Adrenal gland (tissue), 12 donors: ENCODE results near the gene SLC1A6. TPM values are rescaled to one million over a fixed set of nuclear protein-coding genes. Genes with fewer than 3 reads are reported as not detected.

Experiments
- DNase-seq, 7 donors: peaks; one replicate each; pipeline ENCODE4 v3.0.0-alpha.2; 2019 to 2020
- H3K27ac ChIP-seq, 5 donors: fragments of 200-600 bp; sonication (generic) in 4 of 5; 1 replicate in 3 of 5; 2 replicates in 2 of 5; pipeline versions ENCODE4 v1.5.1 to v1.8.0; 2016 to 2020; ENCODE audit warnings: mild to moderate bottlenecking in 1 of 5
- H3K27me3 ChIP-seq: fragments of 200-600 bp; 2 replicates; pipeline ENCODE4 v1.8.0; 2021
- H3K36me3 ChIP-seq, 2 donors: fragments of 200-600 bp; replicated peaks in 1 of 2; 1 replicate in 1 of 2; 2 replicates in 1 of 2; pipeline versions ENCODE4 v1.5.1 to v1.8.0; 2018 to 2022
- H3K4me1 ChIP-seq, 2 donors: fragments of 200-600 bp; replicated peaks in 1 of 2; 1 replicate in 1 of 2; 2 replicates in 1 of 2; pipeline versions ENCODE4 v1.5.1 to v1.8.0; 2018 to 2021
- H3K4me3 ChIP-seq, 4 donors: fragments of 200-600 bp; sonication (generic) in 3 of 4; one replicate each; pipeline ENCODE4 v1.5.1; 2016 to 2018
- H3K9me3 ChIP-seq, 3 donors: fragments of 200-600 bp; sonication (generic) in 1 of 3; replicated peaks in 1 of 3; 1 replicate in 2 of 3; 2 replicates in 1 of 3; pipeline versions ENCODE4 v1.5.1 to v1.8.0; 2016 to 2021
- POLR2A ChIP-seq, 2 donors: fragments of 450-650 bp; IDR thresholded peaks; one replicate each; pipeline ENCODE4 v1.6.1; 2017; ENCODE audit warnings: antibody characterized with exemption in 2 of 2, mild to moderate bottlenecking in 2 of 2, moderate library complexity in 1 of 2
- WGBS, 4 donors: extraction: QIAGEN DNeasy Blood & Tissue Kit in 2 of 4; methylation state at CpG; one replicate each; pipeline versions ENCODE4 v1.1.5 to v1.1.7; 2013 to 2017; 5-methylcytosine and 5-hydroxymethylcytosine counted together
- intact Hi-C, 2 donors: fragments of 100-400 bp; cut with DNase I; formaldehyde crosslinking; loops; one replicate each; pipeline versions ENCODE4 v1.14.1 to v1.15.0; 2022 to 2023
- polyA plus RNA-seq, 3 donors: library from polyadenylated mRNA; stranded (reverse); fragments of 200-250 nt in 2 of 3; fragments of 350-450 nt in 1 of 3; fragmentation: Illumina TruSeq in 1 of 3; extraction: RNeasy Lipid Tissue Mini Kit (QIAGEN cat#74804) in 1 of 3; gene quantifications; one replicate each; pipeline ENCODE4 v1.2.3, GENCODE V29; 2013 to 2014
- total RNA-seq, 9 donors: library from RNA; depleted of rRNA in 4 of 9; stranded (reverse); fragments of >200 nt in 4 of 9; fragments of 120-200 nt in 1 of 9; fragmentation: NEBNext Ultra II Directional in 1 of 9; extraction: Animal tissue kit (Norgen Biotek cat#: 25700) in 1 of 9; gene quantifications; one replicate each; pipeline versions ENCODE4 v1.1.0 to v1.2.4, GENCODE V29; 2013 to 2023
- TF ChIP-seq, protein P1 (sequence below), 6 experiments: fragments of 450-650 bp in 4 of 6; fragments of 200-600 bp in 2 of 6; sonication (generic) in 1 of 6; IDR thresholded peaks; 1 replicate in 5 of 6; 2 replicates in 1 of 6; pipeline versions ENCODE4 v1.5.1 to v1.8.0; 2016 to 2021; ENCODE audit warnings: antibody characterized with exemption in 6 of 6, mild to moderate bottlenecking in 2 of 6, moderate library complexity in 1 of 6
- donor health status: healthy with polysubstance abuse.
- donor health status: Bipolar disorder and iron deficiency.
- donor health status: DM: yes; HTN: yes; CAD: no.
- donor health status: DM: no; HTN: no; CAD: no.
- donor health status: DM: no; HTN: no; CAD: no.
- donor health status: DM: yes; HTN: yes; CAD: no.

The SLC1A6 gene
- total and polyA plus RNA-seq, 12 donors: 0.11 TPM; not detected in 11

DNA sequence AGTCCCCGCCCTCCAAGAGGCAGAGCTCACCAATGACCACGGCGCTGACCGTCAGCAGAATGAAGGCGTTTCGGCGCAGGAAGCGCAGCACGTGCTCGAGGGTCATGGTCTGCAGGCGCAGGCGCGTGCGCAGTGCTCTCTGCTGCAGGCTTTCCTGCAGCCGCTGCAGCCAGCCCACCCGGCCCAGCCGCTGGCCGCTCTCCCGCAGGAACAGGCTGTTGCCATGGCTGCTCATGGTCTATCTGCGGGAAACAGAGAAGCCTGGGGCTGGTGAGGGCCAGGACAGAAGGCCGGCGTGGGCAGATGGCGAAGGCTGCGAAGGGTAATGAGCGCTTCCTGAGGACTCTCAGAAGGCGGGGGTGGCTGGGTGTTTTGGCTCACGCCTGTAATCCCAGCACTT lies 7.0 kb downstream of the SLC1A6 start:
- DNase-seq: no peak
- 77 to 100% (median 83%) methylated on average over 2 to 27 of the region's 27 CpGs for WGBS, 4 donors
- no peak for TF ChIP-seq POLR2A (IDR thresholded peaks at IDR 0.05)
- TF ChIP-seq, protein P1, sequence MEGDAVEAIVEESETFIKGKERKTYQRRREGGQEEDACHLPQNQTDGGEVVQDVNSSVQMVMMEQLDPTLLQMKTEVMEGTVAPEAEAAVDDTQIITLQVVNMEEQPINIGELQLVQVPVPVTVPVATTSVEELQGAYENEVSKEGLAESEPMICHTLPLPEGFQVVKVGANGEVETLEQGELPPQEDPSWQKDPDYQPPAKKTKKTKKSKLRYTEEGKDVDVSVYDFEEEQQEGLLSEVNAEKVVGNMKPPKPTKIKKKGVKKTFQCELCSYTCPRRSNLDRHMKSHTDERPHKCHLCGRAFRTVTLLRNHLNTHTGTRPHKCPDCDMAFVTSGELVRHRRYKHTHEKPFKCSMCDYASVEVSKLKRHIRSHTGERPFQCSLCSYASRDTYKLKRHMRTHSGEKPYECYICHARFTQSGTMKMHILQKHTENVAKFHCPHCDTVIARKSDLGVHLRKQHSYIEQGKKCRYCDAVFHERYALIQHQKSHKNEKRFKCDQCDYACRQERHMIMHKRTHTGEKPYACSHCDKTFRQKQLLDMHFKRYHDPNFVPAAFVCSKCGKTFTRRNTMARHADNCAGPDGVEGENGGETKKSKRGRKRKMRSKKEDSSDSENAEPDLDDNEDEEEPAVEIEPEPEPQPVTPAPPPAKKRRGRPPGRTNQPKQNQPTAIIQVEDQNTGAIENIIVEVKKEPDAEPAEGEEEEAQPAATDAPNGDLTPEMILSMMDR (IDR thresholded peaks at IDR 0.05): no peak

DNA sequence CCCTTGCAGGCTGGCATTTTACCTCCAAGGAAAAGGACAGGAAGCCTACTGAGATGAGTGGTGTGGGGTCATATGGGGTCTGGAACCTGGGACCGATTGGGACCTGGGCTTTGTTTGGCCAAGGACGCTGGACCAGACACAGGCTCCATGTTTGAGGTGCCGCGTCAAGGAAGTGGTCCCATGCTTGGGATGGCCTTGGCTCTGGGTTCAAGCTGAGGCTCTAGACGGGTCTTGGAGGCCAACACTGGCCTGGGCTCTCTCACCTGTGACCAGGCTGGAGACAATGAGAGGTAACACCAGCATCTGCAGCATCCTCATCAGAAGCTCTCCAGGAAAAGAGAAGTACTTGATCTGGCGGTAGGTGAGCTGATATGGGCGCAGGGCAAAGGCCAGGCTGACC lies 8.2 kb downstream of the SLC1A6 start:
- Histone ChIP-seq H3K9me3 (no peaks in the 10 kb centered on the region), H3K4me3 (no peak overlapping the region), H3K27me3 (no peaks in the 10 kb centered on the region), H3K4me1 (no peaks in the 10 kb centered on the region), H3K27ac (no peak overlapping the region), H3K36me3 (no peaks in the 10 kb centered on the region)
- no peak for TF ChIP-seq POLR2A (IDR thresholded peaks at IDR 0.05)
- DNase-seq: no peak
- intact Hi-C loops: no loop called here
- WGBS, 4 donors: 71 to 96% (median 77%) methylated on average over 3 to 7 of the region's 7 CpGs

More for the DNA sequence above, 7.0 kb downstream of the SLC1A6 start:
- Histone ChIP-seq H3K4me3 (no peak overlapping the region), H3K27ac (no peak overlapping the region), H3K9me3 (no peaks in the 10 kb centered on the region), H3K4me1 (no peaks in the 10 kb centered on the region), H3K27me3 (peaks cover 7% of the 10 kb centered on the region), H3K36me3 (no peaks in the 10 kb centered on the region)
- intact Hi-C loops: no loop called here

DNA sequence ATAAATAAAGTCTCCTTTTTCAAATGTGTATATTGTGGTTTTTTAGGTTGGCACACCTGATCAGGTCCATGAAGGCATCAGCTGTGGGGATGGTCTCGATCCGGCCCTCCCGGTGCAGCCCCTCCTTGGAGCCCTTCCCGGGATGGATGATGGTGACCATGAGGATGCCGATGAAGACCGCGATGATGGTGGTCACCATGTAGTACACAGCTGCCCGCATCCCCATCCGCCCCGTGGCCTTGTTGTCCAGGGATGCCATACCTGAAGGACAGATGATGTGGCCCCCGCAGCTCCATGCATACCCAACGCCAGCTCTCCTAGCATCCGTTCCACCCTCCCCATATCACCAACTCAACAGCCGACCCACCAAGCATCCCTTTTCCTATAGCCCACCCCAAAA lies 11.4 kb downstream of the SLC1A6 start:
- WGBS, 4 donors: 89 to 94% (median 90%) methylated on average over 6 to 14 of the region's 14 CpGs
- intact Hi-C loops: no loop called here
- DNase-seq: no peak

DNA sequence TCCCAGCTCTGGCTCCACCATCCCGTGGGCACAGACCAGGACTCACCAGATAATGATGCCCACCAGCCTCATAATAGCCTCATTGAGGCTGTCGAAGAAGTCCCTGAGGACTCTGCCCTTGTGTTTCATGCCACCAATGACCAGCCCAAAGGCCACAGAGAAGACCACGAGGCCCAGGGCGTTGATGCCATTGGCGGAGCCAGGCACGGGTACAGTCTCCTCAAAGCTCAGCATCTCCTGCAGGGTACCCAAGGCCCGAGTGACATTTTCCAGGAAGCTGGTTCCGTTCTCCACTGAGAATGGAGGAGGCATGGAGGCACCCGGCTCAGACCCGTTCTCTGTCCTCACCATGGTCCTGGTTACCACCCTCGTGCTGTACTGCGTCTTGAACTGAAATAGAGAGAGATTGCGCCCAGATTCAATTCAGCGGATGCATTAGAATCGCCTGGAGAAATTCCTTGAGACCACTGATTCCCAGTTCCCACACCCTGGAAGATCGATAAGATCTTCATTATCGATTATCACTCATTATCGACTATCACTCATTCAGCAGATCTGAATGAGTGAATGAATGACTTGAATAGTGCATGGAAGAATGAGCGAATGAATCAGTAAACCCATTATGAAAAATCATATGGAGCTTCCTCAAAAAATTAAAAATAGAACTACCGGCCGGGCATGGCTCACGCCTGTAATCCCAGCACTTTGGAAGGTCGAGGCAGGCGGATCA lies 17.5 kb downstream of the SLC1A6 start:
- no peak for TF ChIP-seq POLR2A (IDR thresholded peaks at IDR 0.05)
- TF ChIP-seq, protein P1 (IDR thresholded peaks at IDR 0.05): no peak
- Histone ChIP-seq H3K4me1 (no peaks in the 10 kb centered on the region), H3K4me3 (no peak overlapping the region), H3K27ac (no peak overlapping the region), H3K9me3 (no peaks in the 10 kb centered on the region), H3K27me3 (no peaks in the 10 kb centered on the region), H3K36me3 (no peaks in the 10 kb centered on the region)
- 87 to 91% (median 88%) methylated on average over 22 to 24 of the region's 24 CpGs for WGBS, 4 donors
- intact Hi-C loops: no loop called here
- DNase-seq: no peak

More for the DNA sequence above, 11.4 kb downstream of the SLC1A6 start:
- Histone ChIP-seq H3K4me1 (no peaks in the 10 kb centered on the region), H3K27ac (no peak overlapping the region), H3K4me3 (no peak overlapping the region), H3K27me3 (no peaks in the 10 kb centered on the region), H3K36me3 (no peaks in the 10 kb centered on the region), H3K9me3 (no peaks in the 10 kb centered on the region)
- TF ChIP-seq, protein P1 (IDR thresholded peaks at IDR 0.05): no peak
- no peak for TF ChIP-seq POLR2A (IDR thresholded peaks at IDR 0.05)

DNA sequence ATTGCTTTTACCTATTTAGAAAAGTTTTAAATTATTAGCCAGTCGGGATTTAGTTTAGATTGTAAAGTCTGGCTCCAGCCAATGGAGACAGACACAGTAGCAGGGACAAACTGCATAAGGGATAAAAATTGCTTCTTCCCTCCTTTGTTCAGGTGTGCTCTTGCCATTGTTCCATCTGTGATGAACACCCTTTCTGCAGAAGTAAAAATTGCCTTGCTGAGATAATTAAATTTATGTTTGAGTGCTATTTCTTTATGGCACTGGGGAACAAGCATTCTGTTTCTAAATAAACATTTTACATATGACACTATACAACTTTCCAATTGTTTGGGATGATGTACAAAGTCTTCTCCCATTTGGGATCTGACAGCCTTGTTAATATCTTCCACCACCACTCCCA lies 20.4 kb downstream of the SLC1A6 start:
- no peak for TF ChIP-seq POLR2A (IDR thresholded peaks at IDR 0.05)
- TF ChIP-seq, protein P1 (IDR thresholded peaks at IDR 0.05): no peak
- H3K9me3 ChIP-seq: no peaks in the 10 kb centered on the region
- H3K27me3 ChIP-seq: no peaks in the 10 kb centered on the region
- H3K4me1 ChIP-seq: no peaks in the 10 kb centered on the region
- no peak for DNase-seq
- intact Hi-C loops: no loop called here
- no peak overlapping the region for H3K27ac ChIP-seq
- no peaks in the 10 kb centered on the region for H3K36me3 ChIP-seq
- no peak overlapping the region for H3K4me3 ChIP-seq
- 36 to 76% (median 62%) methylated on average over 1 of the region's 1 CpG for WGBS, 4 donors
